Osteoblast (primary cell): ENCODE results near the gene GNAT1. TPM values are rescaled to one million over a fixed set of nuclear protein-coding genes. Genes with fewer than 3 reads are reported as not detected.
A peak's percentile ranks its signal among the peaks of the same experiment; 100 is the strongest.

ENCODE experiments used
- DNase-seq: peaks from one replicate; pipeline ENCODE4 v3.0.0; 2011; ENCODE audit warnings: low spot score, mixed read lengths; ENCODE audit not compliant: insufficient read length; ENCODE audit errors: missing footprints
- H2AFZ ChIP-seq: 2 replicates; pipeline ENCODE4 v1.6.0; 2011; ENCODE audit warnings: mild to moderate bottlenecking, low read length
- H3K27ac ChIP-seq: 2 replicates; pipeline ENCODE4 v1.5.1; 2011; ENCODE audit warnings: mild to moderate bottlenecking, low read depth, low read length, moderate library complexity
- H3K27me3 ChIP-seq: 2 replicates; pipeline ENCODE4 v1.6.0; 2012; ENCODE audit warnings: mild to moderate bottlenecking, control low read depth, inconsistent platforms, low read length, moderate library complexity; ENCODE audit not compliant: insufficient read depth
- H3K36me3 ChIP-seq: 2 replicates; pipeline ENCODE4 v1.5.1; 2011; ENCODE audit warnings: mild to moderate bottlenecking, low read length, control low read depth, moderate library complexity; ENCODE audit not compliant: insufficient read depth
- H3K4me1 ChIP-seq: 2 replicates; pipeline ENCODE4 v1.5.1; 2011; ENCODE audit warnings: mild to moderate bottlenecking, low read length, control low read depth, moderate library complexity; ENCODE audit not compliant: insufficient read depth
- H3K4me2 ChIP-seq: 2 replicates; pipeline ENCODE4 v1.6.0; 2011; ENCODE audit warnings: mild to moderate bottlenecking, low read length; ENCODE audit not compliant: insufficient read depth
- H3K4me3 ChIP-seq: fragments of 200-600 bp; sonication (generic); 3 replicates; pipeline ENCODE4 v1.5.1; 2012; ENCODE audit warnings: mild to moderate bottlenecking, low read length, inconsistent platforms; ENCODE audit not compliant: insufficient read depth
- H3K79me2 ChIP-seq: 2 replicates; pipeline ENCODE4 v1.6.0; 2012; ENCODE audit warnings: mild to moderate bottlenecking, low read length, control low read depth, inconsistent platforms; ENCODE audit not compliant: insufficient read depth
- H3K9me3 ChIP-seq: 2 replicates; pipeline ENCODE4 v1.5.1; 2011; ENCODE audit warnings: low read depth, low read length, control low read depth
- H4K20me1 ChIP-seq: 2 replicates; pipeline ENCODE4 v1.6.0; 2012; ENCODE audit warnings: mild to moderate bottlenecking, low read length, control low read depth; ENCODE audit not compliant: insufficient read depth
- CTCF ChIP-seq: IDR thresholded peaks from 2 replicates; pipeline ENCODE4 v1.5.1; 2011; ENCODE audit warnings: mild to moderate bottlenecking, low read depth, low read length, moderate library complexity; ENCODE audit errors: extremely low read depth
- total RNA-seq: library from RNA; depleted of rRNA; stranded (reverse); fragments of >200 nt; gene quantifications from 2 replicates; pipeline ENCODE4 v1.2.3, GENCODE V29; 2012

The GNAT1 gene
- total RNA-seq, 1 donor: not detected

GRCh38 chr3:50237133-50237651, 45.8 kb downstream of the GNAT1 start:
- Histone ChIP-seq H3K9me3 (no peaks in the 10 kb centered on the region), H4K20me1 (peaks cover 48% of the 10 kb centered on the region), H3K4me1 (peaks cover 25% of the 10 kb centered on the region), H3K36me3 (peaks cover 10% of the 10 kb centered on the region), H3K27me3 (no peaks in the 10 kb centered on the region), H2AFZ (no peak overlapping the region), H3K4me2 (peak overlapping the region; percentile 99), H3K79me2 (peaks cover 62% of the 10 kb centered on the region), H3K4me3 (peak overlapping the region; percentile 98), H3K27ac (peak overlapping the region; percentile 78)
- TF ChIP-seq CTCF: no peak
- peak; percentile 93 for DNase-seq

- DNase-seq: peak; percentile 98
Measured at GRCh38 chr3:50237754-50238548, 46.5 kb downstream of the GNAT1 start.

GRCh38 chr3:50238549-50239026, 47.2 kb downstream of the GNAT1 start:
- Histone ChIP-seq H3K36me3 (peaks cover 13% of the 10 kb centered on the region), H4K20me1 (peaks cover 61% of the 10 kb centered on the region), H3K4me2 (peak overlapping the region; percentile 99), H2AFZ (no peak overlapping the region), H3K4me1 (peaks cover 39% of the 10 kb centered on the region), H3K27ac (peak overlapping the region; percentile 78), H3K4me3 (peak overlapping the region; percentile 98), H3K79me2 (peaks cover 76% of the 10 kb centered on the region), H3K27me3 (no peaks in the 10 kb centered on the region), H3K9me3 (no peaks in the 10 kb centered on the region)
- peak; percentile 8 for TF ChIP-seq CTCF
- DNase-seq: peak; percentile 90

More at GRCh38 chr3:50237754-50238548, 46.5 kb downstream of the GNAT1 start:
- peak overlapping the region; percentile 78 for H3K27ac ChIP-seq
- H3K9me3 ChIP-seq: no peaks in the 10 kb centered on the region
- no peaks in the 10 kb centered on the region for H3K27me3 ChIP-seq
- H3K4me2 ChIP-seq: peak overlapping the region; percentile 99
- peak overlapping the region; percentile 98 for H3K4me3 ChIP-seq
- H3K36me3 ChIP-seq: peaks cover 10% of the 10 kb centered on the region
- peaks cover 55% of the 10 kb centered on the region for H4K20me1 ChIP-seq
- H3K79me2 ChIP-seq: peaks cover 70% of the 10 kb centered on the region
- H3K4me1 ChIP-seq: peaks cover 33% of the 10 kb centered on the region
- peak overlapping the region; percentile 31 for H2AFZ ChIP-seq
- no peak for TF ChIP-seq CTCF

- Histone ChIP-seq H3K79me2 (peaks cover 86% of the 10 kb centered on the region), H3K27me3 (no peaks in the 10 kb centered on the region), H4K20me1 (peaks cover 68% of the 10 kb centered on the region), H3K4me3 (no peak overlapping the region), H3K27ac (peak overlapping the region; percentile 78), H3K4me2 (no peak overlapping the region), H2AFZ (no peak overlapping the region), H3K36me3 (peaks cover 20% of the 10 kb centered on the region), H3K9me3 (no peaks in the 10 kb centered on the region), H3K4me1 (peaks cover 47% of the 10 kb centered on the region)
- DNase-seq: no peak
- no peak for TF ChIP-seq CTCF
Measured at GRCh38 chr3:50239649-50240048, 48.2 kb downstream of the GNAT1 start.
